Transverse colon (tissue), 3 donors: ENCODE results near the gene GHRH.

Experiments used
- POLR2A ChIP-seq: fragments of 450-650 bp; IDR thresholded peaks from one replicate; pipeline ENCODE4 v1.6.1; 2016; ENCODE audit warnings: antibody characterized with exemption, mild to moderate bottlenecking, moderate library complexity
- TF ChIP-seq, protein P1 (sequence below), 5 experiments: fragments of 200-600 bp in 3 of 5; fragments of 450-650 bp in 2 of 5; sonication (generic) in 3 of 5; IDR thresholded peaks; 1 replicate in 2 of 5; 2 replicates in 3 of 5; pipeline ENCODE4 v1.5.1; 2016 to 2017; ENCODE audit warnings: antibody characterized with exemption in 5 of 5, inconsistent platforms in 3 of 5, mild to moderate bottlenecking in 2 of 5, moderate library complexity in 1 of 5

DNA sequence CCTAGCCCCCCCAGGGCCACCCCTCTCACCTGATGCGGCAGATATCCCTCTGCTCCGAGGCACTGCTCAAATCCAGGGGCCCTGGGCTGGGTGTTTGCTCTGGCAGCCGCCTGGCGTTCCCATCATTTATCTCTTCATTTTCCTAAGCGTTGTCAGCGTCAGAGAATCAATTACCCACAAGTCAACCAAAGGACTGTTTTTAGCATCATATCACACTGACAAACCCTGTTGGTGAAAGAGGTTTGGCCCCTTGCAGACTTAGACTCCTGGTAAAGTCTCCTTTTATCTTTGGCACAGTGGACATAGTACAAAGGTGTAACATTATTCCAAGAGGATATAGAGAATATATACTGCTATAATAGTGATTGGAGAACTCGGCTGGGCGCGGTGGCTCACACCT is at the start of gene GHRH:
- no peak for TF ChIP-seq POLR2A
- TF ChIP-seq, protein P1, sequence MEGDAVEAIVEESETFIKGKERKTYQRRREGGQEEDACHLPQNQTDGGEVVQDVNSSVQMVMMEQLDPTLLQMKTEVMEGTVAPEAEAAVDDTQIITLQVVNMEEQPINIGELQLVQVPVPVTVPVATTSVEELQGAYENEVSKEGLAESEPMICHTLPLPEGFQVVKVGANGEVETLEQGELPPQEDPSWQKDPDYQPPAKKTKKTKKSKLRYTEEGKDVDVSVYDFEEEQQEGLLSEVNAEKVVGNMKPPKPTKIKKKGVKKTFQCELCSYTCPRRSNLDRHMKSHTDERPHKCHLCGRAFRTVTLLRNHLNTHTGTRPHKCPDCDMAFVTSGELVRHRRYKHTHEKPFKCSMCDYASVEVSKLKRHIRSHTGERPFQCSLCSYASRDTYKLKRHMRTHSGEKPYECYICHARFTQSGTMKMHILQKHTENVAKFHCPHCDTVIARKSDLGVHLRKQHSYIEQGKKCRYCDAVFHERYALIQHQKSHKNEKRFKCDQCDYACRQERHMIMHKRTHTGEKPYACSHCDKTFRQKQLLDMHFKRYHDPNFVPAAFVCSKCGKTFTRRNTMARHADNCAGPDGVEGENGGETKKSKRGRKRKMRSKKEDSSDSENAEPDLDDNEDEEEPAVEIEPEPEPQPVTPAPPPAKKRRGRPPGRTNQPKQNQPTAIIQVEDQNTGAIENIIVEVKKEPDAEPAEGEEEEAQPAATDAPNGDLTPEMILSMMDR (IDR thresholded peaks at IDR 0.05), result no peak
